Heart left ventricle (tissue), 16 donors: ENCODE measurements around the gene VWA2. TPM values are rescaled to one million over a fixed set of nuclear protein-coding genes. Genes with fewer than 3 reads are reported as not detected.

Experiments used
- ATAC-seq, 4 donors: fragments of 200-7000 bp; cut with Tn5 transposase; one replicate each; pipeline ENCODE4 v1.9.1; 2020 to 2022; ENCODE audit warnings: moderate library complexity in 4 of 4, mild to moderate bottlenecking in 3 of 4, moderate number of reproducible peaks in 1 of 4
- DNase-seq, 5 donors: peaks; one replicate each; pipeline ENCODE4 v3.0.0-alpha.2; 2020
- H3K27ac ChIP-seq, 12 donors: fragments of 200-600 bp; sonication (generic) in 4 of 12; one replicate each; pipeline versions ENCODE4 v1.5.0 to v1.8.0; 2016 to 2022; ENCODE audit warnings: mild to moderate bottlenecking in 2 of 12
- H3K27me3 ChIP-seq, 9 donors: fragments of 200-600 bp; sonication (generic) in 2 of 9; one replicate each; pipeline versions ENCODE4 v1.5.1 to v1.8.0; 2016 to 2022; ENCODE audit warnings: mild to moderate bottlenecking in 3 of 9
- H3K36me3 ChIP-seq, 9 donors: fragments of 200-600 bp; sonication (generic) in 2 of 9; one replicate each; pipeline versions ENCODE4 v1.5.0 to v1.8.0; 2018 to 2022; ENCODE audit warnings: mild to moderate bottlenecking in 2 of 9
- H3K4me1 ChIP-seq, 12 donors: fragments of 200-600 bp; sonication (generic) in 4 of 12; one replicate each; pipeline versions ENCODE4 v1.5.0 to v1.8.0; 2016 to 2022; ENCODE audit warnings: mild to moderate bottlenecking in 3 of 12
- H3K4me3 ChIP-seq, 12 donors: fragments of 200-600 bp; sonication (generic) in 4 of 12; one replicate each; pipeline versions ENCODE4 v1.5.0 to v1.8.0; 2017 to 2022; ENCODE audit warnings: mild to moderate bottlenecking in 9 of 12, moderate library complexity in 4 of 12
- H3K9me3 ChIP-seq, 12 donors: fragments of 200-600 bp; sonication (generic) in 4 of 12; one replicate each; pipeline versions ENCODE4 v1.5.0 to v1.8.0; 2016 to 2022; ENCODE audit warnings: mild to moderate bottlenecking in 1 of 12
- POLR2A ChIP-seq, 2 donors: fragments of 450-650 bp; IDR thresholded peaks; one replicate each; pipeline ENCODE4 v1.6.1; 2017; ENCODE audit warnings: antibody characterized with exemption in 2 of 2, mild to moderate bottlenecking in 2 of 2, moderate library complexity in 2 of 2
- WGBS, 4 donors: extraction: QIAGEN DNeasy Blood & Tissue Kit in 2 of 4; methylation state at CpG; one replicate each; pipeline versions ENCODE4 v1.1.5 to v1.1.7; 2013 to 2018; 5-methylcytosine and 5-hydroxymethylcytosine counted together
- intact Hi-C, 10 donors: fragments of 100-400 bp; cut with DNase I; formaldehyde crosslinking; loops; one replicate each; pipeline versions ENCODE4 v1.11.1 to v1.14.2; 2022
- polyA plus RNA-seq, 2 donors: library from polyadenylated mRNA; stranded (reverse); fragments of 200-250 nt; gene quantifications; one replicate each; pipeline ENCODE4 v1.2.3, GENCODE V29; 2013
- total RNA-seq, 9 donors: library from RNA; depleted of rRNA in 2 of 9; stranded (reverse); fragments of >200 nt in 2 of 9; fragmentation: NEBNext Ultra II Directional in 3 of 9; extraction: Animal tissue kit (Norgen Biotek cat#: 25700) in 3 of 9; gene quantifications; one replicate each; pipeline versions ENCODE4 v1.1.0 to v1.2.4, GENCODE V29; 2016 to 2023
- TF ChIP-seq, protein P1 (sequence below), 12 donors: fragments of 200-600 bp; sonication (generic) in 4 of 12; IDR thresholded peaks; one replicate each; pipeline versions ENCODE4 v1.5.0 to v1.8.0; 2018 to 2022; ENCODE audit warnings: antibody characterized with exemption in 12 of 12, mild to moderate bottlenecking in 5 of 12
- donor health status: ischemic (EF 13 %, LVEDD 7.1; RV severe dilation, severe dysfunction).
- donor health status: healthy with polysubstance abuse.
- donor health status: DM: no; HTN: yes; CAD: no.
- donor health status: DM: no; HTN: no; CAD: no.
- donor health status: ischemic (EF 25% LVEDD 6.9; RV normal size, moderate dysfunction).
- donor health status: ischemic (EF 25% LVEDD 5.7; RV mildly dilated, moderate dysfunction).
- donor health status: healthy.
- donor health status: DM: yes; HTN: yes; CAD: no.
- donor health status: ischemic (EF 35%, LVEDD 5.7; RV mildly dilated, moderate dysfunction).
- donor health status: nonischemic (EF 11% LVEDD 7.7; RV severe dilation, severe dysfunction).
- donor health status: DM: yes; HTN: yes; CAD: no.
- donor health status: PGD.
- donor health status: ischemic (EF 29% LVEDD 5.4; RV normal size, mild dysfunction).
- donor health status: nonischemic (EF 23%, LVEDD 6.1; RV moderate dilation, normal function).

VWA2 gene
- total and polyA plus RNA-seq, 11 donors = 0.03 to 0.41 TPM; not detected in 9

DNA sequence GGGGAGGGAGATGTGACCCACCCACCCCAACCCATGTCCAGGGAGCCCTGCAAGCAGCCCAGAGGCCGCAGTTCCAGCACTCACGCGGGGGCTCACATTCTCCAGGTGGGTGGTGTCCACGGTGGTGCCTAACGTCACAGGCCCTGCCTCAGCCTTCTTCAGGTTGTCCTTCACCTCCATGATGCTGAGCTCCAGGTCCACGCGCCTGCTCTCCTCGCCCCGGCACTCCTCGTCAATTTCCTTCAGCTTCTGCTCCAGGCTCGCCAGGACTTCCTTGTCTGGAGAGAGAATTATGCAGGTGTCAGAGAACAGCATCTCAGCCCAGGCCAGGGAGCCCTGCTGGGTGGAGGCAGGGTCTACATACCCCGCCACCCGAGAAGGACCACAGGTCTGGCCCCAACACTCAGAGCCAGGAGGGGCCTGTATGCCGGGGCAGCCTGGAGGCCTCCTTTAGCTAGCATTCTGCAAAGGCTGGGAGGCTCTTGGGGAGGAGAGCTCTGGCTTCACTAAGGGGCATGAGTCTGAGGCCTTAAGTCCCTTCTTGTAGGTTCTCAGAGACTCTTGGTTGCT lies 58.2 kb downstream of the VWA2 start:
- intact Hi-C loops = no loop called here
- 97 to 99% (median 98%) methylated on average over 9 to 14 of the region's 14 CpGs for WGBS, 4 donors
- H3K36me3 ChIP-seq = peaks cover 0 to 48% (median 29%) of the 10 kb centered on the region in 9 donors
- no peak overlapping the region for H3K27ac ChIP-seq
- H3K4me3 ChIP-seq = no peak overlapping the region
- no peaks in the 10 kb centered on the region for H3K27me3 ChIP-seq
- no peak for TF ChIP-seq POLR2A (IDR thresholded peaks at IDR 0.05)
- TF ChIP-seq, protein P1, sequence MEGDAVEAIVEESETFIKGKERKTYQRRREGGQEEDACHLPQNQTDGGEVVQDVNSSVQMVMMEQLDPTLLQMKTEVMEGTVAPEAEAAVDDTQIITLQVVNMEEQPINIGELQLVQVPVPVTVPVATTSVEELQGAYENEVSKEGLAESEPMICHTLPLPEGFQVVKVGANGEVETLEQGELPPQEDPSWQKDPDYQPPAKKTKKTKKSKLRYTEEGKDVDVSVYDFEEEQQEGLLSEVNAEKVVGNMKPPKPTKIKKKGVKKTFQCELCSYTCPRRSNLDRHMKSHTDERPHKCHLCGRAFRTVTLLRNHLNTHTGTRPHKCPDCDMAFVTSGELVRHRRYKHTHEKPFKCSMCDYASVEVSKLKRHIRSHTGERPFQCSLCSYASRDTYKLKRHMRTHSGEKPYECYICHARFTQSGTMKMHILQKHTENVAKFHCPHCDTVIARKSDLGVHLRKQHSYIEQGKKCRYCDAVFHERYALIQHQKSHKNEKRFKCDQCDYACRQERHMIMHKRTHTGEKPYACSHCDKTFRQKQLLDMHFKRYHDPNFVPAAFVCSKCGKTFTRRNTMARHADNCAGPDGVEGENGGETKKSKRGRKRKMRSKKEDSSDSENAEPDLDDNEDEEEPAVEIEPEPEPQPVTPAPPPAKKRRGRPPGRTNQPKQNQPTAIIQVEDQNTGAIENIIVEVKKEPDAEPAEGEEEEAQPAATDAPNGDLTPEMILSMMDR (IDR thresholded peaks at IDR 0.05) = no peak
- ATAC-seq (peak in 1 of 4 donors; percentile 21), DNase-seq (peak in 1 of 5 donors; percentile 34)
- peaks cover 0 to 23% (median 13%) of the 10 kb centered on the region in 12 donors for H3K9me3 ChIP-seq
- H3K4me1 ChIP-seq = peaks cover 0 to 9% (median 0%) of the 10 kb centered on the region in 12 donors

- TF ChIP-seq, protein P1 (IDR thresholded peaks at IDR 0.05) = no peak
- no peak for TF ChIP-seq POLR2A (IDR thresholded peaks at IDR 0.05)
- intact Hi-C loops = loop anchor here (5.0 to 10.0 kb wide), 17 partner anchors 102 to 525 kb away; partner anchors contain the start of genes AFAP1L2 (in 5 of the 10) and FHIP2A (in 3 of the 10)
- peaks cover 0 to 18% (median 11%) of the 10 kb centered on the region in 12 donors for H3K9me3 ChIP-seq
- H3K27me3 ChIP-seq = no peaks in the 10 kb centered on the region
- no peak for DNase-seq
- peaks cover 0 to 24% (median 10%) of the 10 kb centered on the region in 12 donors for H3K4me1 ChIP-seq
- H3K4me3 ChIP-seq = no peak overlapping the region
- no peak for ATAC-seq
- 90 to 98% (median 96%) methylated on average over 13 to 16 of the region's 16 CpGs for WGBS, 4 donors
- peaks cover 0 to 48% (median 29%) of the 10 kb centered on the region in 9 donors for H3K36me3 ChIP-seq
- no peak overlapping the region for H3K27ac ChIP-seq
These were observed 61.1 kb downstream of the VWA2 start for GRCh38 chr10:114300036-114300645.

DNA sequence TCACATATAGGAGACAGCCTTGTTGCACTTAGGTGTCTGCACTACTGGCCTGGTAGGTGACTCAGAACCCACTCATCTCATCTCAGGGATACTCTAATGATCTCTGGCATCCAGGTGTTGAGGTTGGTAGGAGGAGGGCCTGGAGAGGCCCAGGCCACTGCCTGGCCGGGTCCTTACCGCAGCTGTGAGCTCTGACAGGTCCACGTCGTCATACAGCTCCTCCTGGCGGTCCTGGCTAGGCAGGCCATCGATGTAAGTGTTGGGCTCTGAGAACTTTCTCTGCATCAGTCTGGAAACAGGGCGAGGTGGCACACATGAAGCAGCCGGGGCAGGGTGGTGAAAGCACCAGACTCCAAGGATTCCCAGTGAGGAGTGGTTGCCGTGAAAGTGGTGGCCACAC lies 62.1 kb downstream of the VWA2 start:
- TF ChIP-seq, protein P1 (IDR thresholded peaks at IDR 0.05) = no peak
- no peak for TF ChIP-seq POLR2A (IDR thresholded peaks at IDR 0.05)
- H3K27me3 ChIP-seq = no peaks in the 10 kb centered on the region
- no peak for ATAC-seq
- peaks cover 0 to 7% (median 2%) of the 10 kb centered on the region in 12 donors for H3K9me3 ChIP-seq
- peaks cover 0 to 25% (median 10%) of the 10 kb centered on the region in 12 donors for H3K4me1 ChIP-seq
- DNase-seq = no peak
- H3K27ac ChIP-seq = no peak overlapping the region
- H3K4me3 ChIP-seq = no peak overlapping the region
- H3K36me3 ChIP-seq = peaks cover 0 to 41% (median 20%) of the 10 kb centered on the region in 9 donors
- WGBS, 4 donors = 95 to 99% (median 96%) methylated on average over 5 to 9 of the region's 9 CpGs
- intact Hi-C loops = loop anchor here (5.0 to 10.0 kb wide), 17 partner anchors 101 to 524 kb away; partner anchors contain the start of genes AFAP1L2 (in 5 of the 10) and FHIP2A (in 3 of the 10)
